Hepatocyte (in vitro differentiated cells): ENCODE measurements around the gene MCEE.

Experiments
- EZH2 ChIP-seq: fragments of 200-600 bp; sonication (generic); IDR thresholded peaks from 2 replicates; pipeline ENCODE4 v1.6.1; 2016; ENCODE audit warnings: antibody characterized with exemption, mild to moderate bottlenecking, borderline replicate concordance
- EZH2phosphoT487 ChIP-seq: fragments of 200-600 bp; sonication (generic); IDR thresholded peaks from one replicate; pipeline ENCODE4 v1.6.1; 2018; ENCODE audit warnings: antibody characterized with exemption, mild to moderate bottlenecking, low read depth, moderate library complexity; ENCODE audit not compliant: unreplicated experiment, severe bottlenecking
- TF ChIP-seq, protein P1 (sequence below): fragments of 200-600 bp; sonication (generic); IDR thresholded peaks from 2 replicates; pipeline ENCODE4 v1.5.1; 2016; ENCODE audit warnings: antibody characterized with exemption, mild to moderate bottlenecking; ENCODE audit not compliant: poor library complexity

DNA sequence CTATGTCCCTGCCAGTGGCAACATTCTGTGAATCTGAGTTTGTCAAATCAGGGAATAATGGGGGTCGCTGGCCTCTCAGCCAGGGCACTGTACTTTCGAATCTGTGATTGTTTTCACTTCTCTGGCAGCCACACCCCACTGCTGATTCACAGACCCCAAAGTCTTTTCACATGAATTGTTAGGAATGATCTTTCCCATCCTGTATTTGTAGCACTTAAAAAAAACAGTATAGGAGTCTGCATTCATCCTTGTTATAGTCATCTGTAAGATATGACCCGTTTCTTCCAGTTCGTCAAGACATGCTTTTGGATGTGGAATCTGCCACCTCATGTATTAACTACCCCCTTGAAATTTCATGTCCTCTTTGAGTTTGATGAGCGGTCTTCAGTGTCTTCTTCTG lies 60.7 kb downstream of the MCEE start:
- no peak for TF ChIP-seq EZH2
- TF ChIP-seq, protein P1, sequence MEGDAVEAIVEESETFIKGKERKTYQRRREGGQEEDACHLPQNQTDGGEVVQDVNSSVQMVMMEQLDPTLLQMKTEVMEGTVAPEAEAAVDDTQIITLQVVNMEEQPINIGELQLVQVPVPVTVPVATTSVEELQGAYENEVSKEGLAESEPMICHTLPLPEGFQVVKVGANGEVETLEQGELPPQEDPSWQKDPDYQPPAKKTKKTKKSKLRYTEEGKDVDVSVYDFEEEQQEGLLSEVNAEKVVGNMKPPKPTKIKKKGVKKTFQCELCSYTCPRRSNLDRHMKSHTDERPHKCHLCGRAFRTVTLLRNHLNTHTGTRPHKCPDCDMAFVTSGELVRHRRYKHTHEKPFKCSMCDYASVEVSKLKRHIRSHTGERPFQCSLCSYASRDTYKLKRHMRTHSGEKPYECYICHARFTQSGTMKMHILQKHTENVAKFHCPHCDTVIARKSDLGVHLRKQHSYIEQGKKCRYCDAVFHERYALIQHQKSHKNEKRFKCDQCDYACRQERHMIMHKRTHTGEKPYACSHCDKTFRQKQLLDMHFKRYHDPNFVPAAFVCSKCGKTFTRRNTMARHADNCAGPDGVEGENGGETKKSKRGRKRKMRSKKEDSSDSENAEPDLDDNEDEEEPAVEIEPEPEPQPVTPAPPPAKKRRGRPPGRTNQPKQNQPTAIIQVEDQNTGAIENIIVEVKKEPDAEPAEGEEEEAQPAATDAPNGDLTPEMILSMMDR, result no peak
- TF ChIP-seq EZH2phosphoT487, result no peak
